HG03521 (cell line): ENCODE results near the gene SP4.
A peak's percentile ranks its signal among the peaks of the same experiment; 100 is the strongest.
"Not testable (repeated sequence)": the region's sequence is repeated elsewhere in the genome, so short reads cannot be mapped to it uniquely, and the experiment has no call there.

ENCODE experiments used
- ATAC-seq: cut with Tn5 transposase; IDR thresholded peaks from one replicate; pipeline ENCODE4 v1.9.1; 2021; ENCODE audit warnings: mild to moderate bottlenecking, moderate library complexity; ENCODE audit not compliant: unreplicated experiment

SP4 gene

DNA sequence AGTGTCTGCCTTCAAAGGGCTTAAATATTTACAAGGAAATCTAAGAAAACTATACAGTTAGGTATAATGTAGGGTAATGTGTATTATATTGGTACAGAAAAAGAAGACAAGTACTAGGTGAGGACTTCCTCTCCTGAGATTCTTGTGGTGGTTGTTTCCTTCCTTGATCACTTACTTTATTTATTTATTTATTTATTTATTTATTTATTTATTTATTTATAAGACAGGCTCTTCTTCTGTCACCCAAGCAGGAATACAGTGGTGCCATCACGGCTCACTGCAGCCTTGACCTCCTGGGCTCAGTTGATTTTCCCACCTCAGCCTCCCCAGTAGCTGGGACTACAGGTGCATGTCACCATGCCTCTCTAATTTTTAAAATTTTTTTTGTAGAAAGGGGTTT, 96.8 kb downstream of the SP4 start:
- ATAC-seq: no peak

GRCh38 chr7:21526007-21526406, 98.1 kb downstream of the SP4 start:
- no peak for ATAC-seq

GRCh38 chr7:21526448-21526847, 98.6 kb downstream of the SP4 start:
- ATAC-seq: no peak

DNA sequence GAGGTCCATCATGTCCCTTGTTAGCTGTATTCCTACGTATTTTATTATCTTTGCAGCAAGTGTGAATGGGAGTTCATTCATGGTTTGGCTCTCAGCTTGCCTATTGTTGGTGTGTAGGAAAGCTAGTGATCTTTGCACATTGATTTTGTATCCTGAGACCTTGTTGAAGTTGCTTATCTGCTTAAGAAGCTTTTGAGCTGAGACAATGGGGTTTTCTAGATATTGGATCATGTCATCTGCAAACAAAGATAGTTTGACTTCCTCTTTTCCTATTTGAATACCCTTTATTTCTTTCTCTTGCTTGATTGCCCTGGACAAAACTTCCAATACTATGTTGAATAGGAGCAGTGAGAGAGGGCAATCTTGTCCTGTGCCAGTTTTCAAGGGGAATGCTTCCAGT, 104.6 kb downstream of the SP4 start:
- ATAC-seq: not testable (repeated sequence)

GRCh38 chr7:21533646-21534045, 105.8 kb downstream of the SP4 start:
- ATAC-seq: not testable (repeated sequence)

DNA sequence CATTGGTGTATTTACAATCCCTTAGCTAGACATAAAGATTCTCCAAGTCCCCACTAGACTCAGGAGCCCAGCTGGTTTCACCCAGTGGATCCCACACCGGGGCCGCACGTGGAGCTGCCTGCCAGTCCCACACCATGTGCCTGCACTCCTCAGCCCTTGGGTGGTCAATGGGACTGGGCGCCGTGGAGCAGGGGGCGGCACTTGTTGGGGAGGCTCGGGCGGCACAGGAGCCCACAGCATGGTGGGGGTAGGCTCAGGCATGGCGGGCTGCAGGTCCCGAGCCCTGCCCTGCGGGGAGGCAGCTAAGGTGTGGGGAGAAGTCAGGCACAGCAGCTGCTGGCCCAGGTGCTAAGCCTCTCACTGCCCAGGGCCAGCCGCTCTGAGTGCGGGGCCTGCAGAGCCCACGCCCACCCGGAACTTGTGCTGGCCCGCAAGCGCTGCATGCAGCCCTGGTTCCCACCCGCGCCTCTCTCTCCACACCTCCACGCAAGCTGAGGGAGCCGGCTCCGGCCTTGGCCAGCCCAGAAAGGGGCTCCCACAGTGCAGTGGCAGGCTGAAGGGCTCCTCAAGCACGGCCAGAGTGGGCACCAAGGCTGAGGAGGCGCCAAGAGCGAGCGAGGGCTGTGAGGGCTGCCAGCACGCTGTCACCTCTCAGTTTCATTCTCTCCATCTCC, 108.7 kb downstream of the SP4 start:
- not testable (repeated sequence) for ATAC-seq

- no peak for ATAC-seq
These were observed 111.1 kb downstream of the SP4 start for GRCh38 chr7:21538936-21539495.

GRCh38 chr7:21542891-21543527, 115.1 kb downstream of the SP4 start, which contains the start of gene DNAH11:
DNAH11 (plus strand) TSS chr7:21543039; CDS start chr7:21543246, 207 bp downstream.
- peak; percentile 60 for ATAC-seq

DNA sequence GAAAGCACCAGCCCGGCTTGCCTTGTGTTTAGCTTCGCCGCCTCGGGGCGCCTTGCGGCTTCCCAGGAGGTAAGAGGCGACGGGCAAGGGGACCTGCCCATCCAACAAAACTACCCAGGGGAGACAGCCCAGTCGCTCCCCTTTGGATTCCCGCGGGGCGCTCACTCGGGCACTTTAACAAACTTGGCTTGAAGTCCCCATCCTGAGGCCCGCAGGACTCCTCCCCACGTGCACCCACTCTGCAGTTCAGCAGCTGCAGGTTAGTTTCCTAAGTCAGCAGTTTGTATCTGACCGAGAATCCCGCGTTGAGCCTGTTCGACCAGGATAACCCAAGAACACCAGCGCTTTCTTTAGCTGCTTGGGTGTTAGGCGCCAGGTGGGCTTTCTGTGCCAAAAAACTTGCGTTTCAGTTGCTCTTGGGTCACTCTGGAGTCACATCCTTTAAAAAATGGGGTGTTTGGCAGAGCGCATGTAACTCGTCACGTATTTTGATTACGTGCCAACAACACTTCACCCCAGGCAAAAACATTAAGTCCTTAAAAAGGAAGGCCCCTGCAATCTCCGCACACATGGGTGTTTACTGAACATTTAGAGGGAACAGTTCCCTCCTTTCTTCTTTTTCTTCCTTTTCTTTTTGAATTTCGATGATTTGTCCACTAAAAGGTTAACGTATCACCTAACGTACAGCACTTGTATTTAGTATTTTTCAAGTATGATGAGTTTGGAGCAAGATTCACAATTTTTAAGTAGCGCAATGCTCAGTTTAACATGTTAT, 115.8 kb downstream of the SP4 start:
- ATAC-seq: peak; percentile 18

DNA sequence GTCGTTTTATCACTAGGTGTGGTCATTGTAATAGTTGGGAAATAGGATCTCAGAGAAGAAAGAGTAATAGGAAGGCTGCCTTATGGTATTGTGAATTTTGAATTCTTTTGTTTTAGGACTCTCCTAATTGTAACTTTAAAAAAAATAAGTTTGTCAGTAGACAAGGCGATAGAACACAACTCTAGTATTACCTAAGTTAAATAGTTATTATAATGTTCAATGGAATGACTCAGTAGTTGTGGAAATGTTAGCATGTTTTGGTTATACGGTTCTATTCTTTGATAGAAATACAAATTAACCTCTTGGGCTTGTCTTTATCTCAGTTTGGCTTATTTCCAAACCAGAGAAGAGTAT, 116.4 kb downstream of the SP4 start:
- ATAC-seq: no peak

GRCh38 chr7:21544715-21545114, 116.8 kb downstream of the SP4 start:
- ATAC-seq: no peak

GRCh38 chr7:21547501-21547900, 119.6 kb downstream of the SP4 start:
- ATAC-seq: no peak

GRCh38 chr7:21548491-21548890, 120.6 kb downstream of the SP4 start:
- ATAC-seq: no peak

DNA sequence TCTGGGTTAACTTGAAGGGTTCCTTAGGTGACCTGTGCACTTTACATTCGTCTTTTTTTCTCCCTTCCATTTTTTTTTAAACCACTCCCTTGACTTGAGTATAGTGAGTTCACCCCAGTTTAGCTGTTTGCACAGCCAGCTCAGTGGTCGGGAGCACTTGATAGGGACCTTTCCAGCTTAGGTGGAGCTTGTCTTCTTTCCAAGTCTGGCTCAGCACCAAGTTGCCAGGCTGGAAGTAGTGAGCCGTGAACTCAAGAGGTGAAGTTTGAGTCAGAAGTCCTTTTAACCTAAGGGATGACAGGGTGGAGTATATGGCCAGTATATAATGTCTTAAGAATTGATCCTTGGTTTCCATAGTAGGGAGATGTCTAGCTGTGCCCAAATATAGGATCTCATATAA, 122.2 kb downstream of the SP4 start:
- no peak for ATAC-seq

GRCh38 chr7:21550821-21551531, 123.1 kb downstream of the SP4 start:
- ATAC-seq: no peak

GRCh38 chr7:21562385-21562784, 134.5 kb downstream of the SP4 start:
- ATAC-seq: no peak
